B cell (primary cell): ENCODE data around the gene ZNF213. TPM values are rescaled to one million over a fixed set of nuclear protein-coding genes. Genes with fewer than 3 reads are reported as not detected.

Source experiments
- ATAC-seq: fragments of 200-7000 bp; cut with Tn5 transposase; one replicate; pipeline ENCODE4 v1.10.0; 2021; ENCODE audit warnings: low read depth, mild to moderate bottlenecking, moderate number of reproducible peaks, moderate library complexity
- CTCF ChIA-PET: fragments of 350-600 bp; sonication (Branson Sonifier 250); formaldehyde crosslinking; loops from one replicate; lab custom pipeline; 2021; ENCODE audit warnings: antibody characterized with exemption, inconsistent platforms; lab: Charles Lee
- POLR2A ChIA-PET: fragments of 350-600 bp; sonication (Branson Sonifier 250); formaldehyde crosslinking; loops from one replicate; lab custom pipeline; 2021; ENCODE audit warnings: antibody characterized with exemption; lab: Charles Lee
- DNase-seq: peaks from one replicate; pipeline ENCODE4 v3.0.0; 2013
- H2AFZ ChIP-seq: 2 replicates; pipeline ENCODE4 v1.6.1; 2012; ENCODE audit warnings: mild to moderate bottlenecking, low read depth, low read length; ENCODE audit not compliant: insufficient read depth, poor library complexity, severe bottlenecking
- H3K27ac ChIP-seq, 2 donors: 1 replicate in 1 of 2; 2 replicates in 1 of 2; pipeline ENCODE4 v1.5.1; 2012 to 2013; ENCODE audit warnings: low read length in 2 of 2, mild to moderate bottlenecking in 2 of 2, moderate library complexity in 1 of 2
- H3K27me3 ChIP-seq, 4 experiments: fragments of 200-600 bp in 1 of 4; sonication (generic) in 1 of 4; replicated peaks in 1 of 4; 1 replicate in 2 of 4; 2 replicates in 2 of 4; pipeline versions ENCODE4 v1.6.1 to v1.7.0; 2013 to 2016; ENCODE audit warnings: low read length in 3 of 4, mild to moderate bottlenecking in 2 of 4, mixed read lengths in 1 of 4, moderate library complexity in 1 of 4; ENCODE audit not compliant: insufficient read depth in 4 of 4, control insufficient read depth in 3 of 4; ENCODE audit errors: control extremely low read depth in 1 of 4
- H3K36me3 ChIP-seq, 2 experiments: replicated peaks in 1 of 2; 1 replicate in 1 of 2; 2 replicates in 1 of 2; pipeline versions ENCODE4 v1.6.1 to v1.7.1; 2013; ENCODE audit warnings: low read length in 1 of 2; ENCODE audit not compliant: insufficient read depth in 2 of 2, control insufficient read depth in 1 of 2; ENCODE audit errors: control extremely low read depth in 1 of 2, extremely low read depth in 1 of 2
- H3K4me1 ChIP-seq, 2 donors: fragments of 200-600 bp in 1 of 2; sonication (generic) in 1 of 2; 1 replicate in 1 of 2; 2 replicates in 1 of 2; pipeline versions ENCODE4 v1.5.1 to v1.6.1; 2013 to 2017; ENCODE audit warnings: low read length in 2 of 2; ENCODE audit not compliant: control insufficient read depth in 2 of 2, insufficient read depth in 2 of 2
- H3K4me2 ChIP-seq: replicated peaks from 2 replicates; pipeline ENCODE3; 2012; ENCODE audit warnings: mild to moderate bottlenecking, low read depth, low read length; ENCODE audit not compliant: poor library complexity, severe bottlenecking
- H3K4me3 ChIP-seq, 5 experiments: fragments of 200-600 bp in 1 of 5; sonication (generic) in 1 of 5; 1 replicate in 3 of 5; 2 replicates in 2 of 5; pipeline versions ENCODE4 v1.5.1 to v1.7.0; 2011 to 2016; ENCODE audit warnings: low read length in 4 of 5, mild to moderate bottlenecking in 4 of 5, low read depth in 2 of 5, control low read depth in 1 of 5, moderate library complexity in 1 of 5; ENCODE audit not compliant: insufficient read depth in 1 of 5; ENCODE audit errors: control extremely low read depth in 1 of 5, extremely low read depth in 1 of 5
- H3K79me2 ChIP-seq: fragments of 200-600 bp; sonication (generic); one replicate; pipeline ENCODE4 v1.6.0; 2016; ENCODE audit warnings: low read length; ENCODE audit not compliant: control insufficient read depth, insufficient read depth
- H3K9ac ChIP-seq: fragments of 200-600 bp; sonication (generic); 2 replicates; pipeline ENCODE4 v1.6.1; 2017; ENCODE audit warnings: mild to moderate bottlenecking, low read length, moderate library complexity
- H3K9me3 ChIP-seq, 3 donors: one replicate each; pipeline versions ENCODE4 v1.6.1 to v1.7.1; 2013; ENCODE audit warnings: low read length in 2 of 3; ENCODE audit not compliant: control insufficient read depth in 2 of 3, insufficient read depth in 1 of 3; ENCODE audit errors: control extremely low read depth in 1 of 3
- H4K20me1 ChIP-seq: 2 replicates; pipeline ENCODE4 v1.6.0; 2012; ENCODE audit warnings: mild to moderate bottlenecking, low read length; ENCODE audit not compliant: insufficient read depth, control insufficient read depth, poor library complexity, severe bottlenecking
- H3K27ac Mint-ChIP-seq: one replicate; pipeline ENCODE4 v1.8.0; 2021; ENCODE audit warnings: mixed read lengths
- H3K27me3 Mint-ChIP-seq: one replicate; pipeline ENCODE4 v1.8.0; 2021; ENCODE audit warnings: mixed read lengths
- H3K4me1 Mint-ChIP-seq: one replicate; pipeline ENCODE4 v1.8.0; 2021; ENCODE audit warnings: mixed read lengths
- H3K4me3 Mint-ChIP-seq: one replicate; pipeline ENCODE4 v1.8.0; 2021; ENCODE audit warnings: mixed read lengths
- H3K9me3 Mint-ChIP-seq: one replicate; pipeline ENCODE4 v1.8.0; 2022; ENCODE audit warnings: mixed read lengths; ENCODE audit not compliant: insufficient read depth
- EZH2 ChIP-seq: IDR thresholded peaks from 2 replicates; pipeline ENCODE4 v1.6.1; 2012; ENCODE audit warnings: borderline replicate concordance, low read depth, mild to moderate bottlenecking, moderate library complexity, low read length; ENCODE audit not compliant: insufficient read depth, poor library complexity, severe bottlenecking
- WGBS: methylation state at CpG from one replicate; pipeline ENCODE4 v1.1.5; 2013; ENCODE audit warnings: missing lambda C conversion rate; ENCODE audit not compliant: insufficient coverage; 5-methylcytosine and 5-hydroxymethylcytosine counted together
- intact Hi-C: fragments of 100-400 bp; cut with micrococcal nuclease; formaldehyde crosslinking; loops from one replicate; pipeline ENCODE4 v1.10.0; 2022
- polyA plus RNA-seq: library from polyadenylated mRNA; depleted of rRNA; stranded (reverse); fragments of >200 nt; gene quantifications from 2 replicates; pipeline ENCODE4 v1.2.3, GENCODE V29; 2012
- total RNA-seq, 2 donors: library from RNA; stranded (reverse); fragments of 120-200 nt in 1 of 2; gene quantifications; 1 replicate in 1 of 2; 2 replicates in 1 of 2; pipeline versions ENCODE4 v1.2.3 to v1.2.4, GENCODE V29; 2013 to 2022
- TF ChIP-seq, protein P1 (sequence below): fragments of 200-600 bp; IDR thresholded peaks from one replicate; pipeline ENCODE4 v1.8.0; 2022; ENCODE audit warnings: antibody characterized with exemption, mild to moderate bottlenecking

ZNF213 gene
- total and polyA plus RNA-seq, 2 donors (not counting 1 experiment from before 2014, with no cell fraction given) = 1.4 to 7.2 TPM

- peak overlapping the region; percentile 91 for H2AFZ ChIP-seq
- H3K27ac Mint-ChIP-seq = peak overlapping the region; percentile 98
- no peaks in the 10 kb centered on the region for H3K9me3 Mint-ChIP-seq
- H3K9ac ChIP-seq = peak overlapping the region; percentile 67
- ChIA-PET CTCF (interaction anchor here (0.9 to 11.8 kb wide), 6 partner anchors 9 to 67 kb away, joined by 3 to 238 read pairs (median 22); partner anchors contain the start of genes IL32, ZNF213 and ZSCAN10), POLR2A (interaction anchor here (0.6 kb wide), 2 partner anchors 22 to 36 kb away, joined by 4 to 11 read pairs; no protein-coding TSS in a partner anchor)
- WGBS = under 1% methylated on average over 72 of the region's 72 CpGs
- peaks cover 0 to 2% of the 10 kb centered on the region in 2 experiments for H3K36me3 ChIP-seq
- no peak for TF ChIP-seq EZH2
- TF ChIP-seq, protein P1, sequence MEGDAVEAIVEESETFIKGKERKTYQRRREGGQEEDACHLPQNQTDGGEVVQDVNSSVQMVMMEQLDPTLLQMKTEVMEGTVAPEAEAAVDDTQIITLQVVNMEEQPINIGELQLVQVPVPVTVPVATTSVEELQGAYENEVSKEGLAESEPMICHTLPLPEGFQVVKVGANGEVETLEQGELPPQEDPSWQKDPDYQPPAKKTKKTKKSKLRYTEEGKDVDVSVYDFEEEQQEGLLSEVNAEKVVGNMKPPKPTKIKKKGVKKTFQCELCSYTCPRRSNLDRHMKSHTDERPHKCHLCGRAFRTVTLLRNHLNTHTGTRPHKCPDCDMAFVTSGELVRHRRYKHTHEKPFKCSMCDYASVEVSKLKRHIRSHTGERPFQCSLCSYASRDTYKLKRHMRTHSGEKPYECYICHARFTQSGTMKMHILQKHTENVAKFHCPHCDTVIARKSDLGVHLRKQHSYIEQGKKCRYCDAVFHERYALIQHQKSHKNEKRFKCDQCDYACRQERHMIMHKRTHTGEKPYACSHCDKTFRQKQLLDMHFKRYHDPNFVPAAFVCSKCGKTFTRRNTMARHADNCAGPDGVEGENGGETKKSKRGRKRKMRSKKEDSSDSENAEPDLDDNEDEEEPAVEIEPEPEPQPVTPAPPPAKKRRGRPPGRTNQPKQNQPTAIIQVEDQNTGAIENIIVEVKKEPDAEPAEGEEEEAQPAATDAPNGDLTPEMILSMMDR = no peak
- intact Hi-C loops = loop anchor here (1.0 to 5.0 kb wide), 7 partner anchors 11 to 242 kb away; partner anchors contain the start of genes FLYWCH2 and ZNF213
- peaks cover 20 to 31% of the 10 kb centered on the region in 2 donors for H3K4me1 ChIP-seq
- H3K79me2 ChIP-seq = peaks cover 14% of the 10 kb centered on the region
- H3K4me3 ChIP-seq = peak overlapping the region; percentile 4 to 94 (median 84)
- H3K9me3 ChIP-seq = no peaks in the 10 kb centered on the region
- peak; percentile 92 for ATAC-seq
- H4K20me1 ChIP-seq = no peaks in the 10 kb centered on the region
- peak overlapping the region; percentile 89 for H3K4me2 ChIP-seq
- H3K27me3 Mint-ChIP-seq = no peaks in the 10 kb centered on the region
- peaks cover 28% of the 10 kb centered on the region for H3K4me1 Mint-ChIP-seq
- peak overlapping the region; percentile 99 for H3K4me3 Mint-ChIP-seq
- H3K27me3 ChIP-seq = no peaks in the 10 kb centered on the region
- DNase-seq = peak; percentile 96
- peak overlapping the region; percentile 54 to 69 for H3K27ac ChIP-seq
Observed at GRCh38 chr16:3123986-3124886, 10.6 kb upstream of the ZNF213 start.
